Nucleus accumbens (tissue), 56 donors: ENCODE measurements around the gene ADAMTS2.

Source experiments
- DNase-seq, 56 donors: peaks; one replicate each; lab custom pipeline; 2025; lab: John Stamatoyannopoulos, UW

Gene ADAMTS2

DNA sequence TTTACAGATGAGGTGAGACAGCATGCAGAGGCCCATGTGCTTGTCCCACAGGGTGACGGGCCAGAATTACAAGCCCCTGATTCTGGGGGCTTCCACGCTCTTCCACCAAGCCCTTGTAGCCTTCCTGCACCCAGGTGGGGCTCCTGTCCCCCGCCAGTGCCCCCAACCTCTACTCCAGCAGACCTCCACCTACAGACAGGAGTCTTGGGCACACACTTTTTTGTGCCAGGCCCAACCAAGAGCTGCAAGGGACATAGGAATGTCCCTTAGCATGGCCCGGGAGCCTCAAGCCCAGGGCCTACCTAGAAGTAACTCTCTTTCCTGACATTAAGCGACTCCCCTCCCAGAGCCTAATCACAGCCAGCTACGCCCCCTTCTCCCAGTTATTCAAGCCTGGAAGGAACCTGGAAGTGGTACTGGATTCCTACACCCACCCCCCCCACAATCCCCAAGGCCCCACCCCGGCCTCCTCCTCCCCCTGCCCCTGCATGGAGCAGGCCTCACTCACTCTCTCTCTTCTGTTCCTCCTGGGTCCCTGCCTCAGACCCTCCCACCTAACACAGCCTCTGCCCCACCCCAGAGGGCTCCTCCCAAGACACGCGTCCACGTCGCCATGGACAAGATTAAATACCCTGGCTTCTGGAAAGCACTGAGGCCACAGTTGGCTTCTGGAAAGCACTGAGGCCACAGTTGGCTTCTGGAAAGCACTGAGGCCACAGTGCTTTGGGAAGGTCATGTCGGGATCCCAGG is 30.5 kb downstream of the ADAMTS2 start:
- no peak for DNase-seq

DNA sequence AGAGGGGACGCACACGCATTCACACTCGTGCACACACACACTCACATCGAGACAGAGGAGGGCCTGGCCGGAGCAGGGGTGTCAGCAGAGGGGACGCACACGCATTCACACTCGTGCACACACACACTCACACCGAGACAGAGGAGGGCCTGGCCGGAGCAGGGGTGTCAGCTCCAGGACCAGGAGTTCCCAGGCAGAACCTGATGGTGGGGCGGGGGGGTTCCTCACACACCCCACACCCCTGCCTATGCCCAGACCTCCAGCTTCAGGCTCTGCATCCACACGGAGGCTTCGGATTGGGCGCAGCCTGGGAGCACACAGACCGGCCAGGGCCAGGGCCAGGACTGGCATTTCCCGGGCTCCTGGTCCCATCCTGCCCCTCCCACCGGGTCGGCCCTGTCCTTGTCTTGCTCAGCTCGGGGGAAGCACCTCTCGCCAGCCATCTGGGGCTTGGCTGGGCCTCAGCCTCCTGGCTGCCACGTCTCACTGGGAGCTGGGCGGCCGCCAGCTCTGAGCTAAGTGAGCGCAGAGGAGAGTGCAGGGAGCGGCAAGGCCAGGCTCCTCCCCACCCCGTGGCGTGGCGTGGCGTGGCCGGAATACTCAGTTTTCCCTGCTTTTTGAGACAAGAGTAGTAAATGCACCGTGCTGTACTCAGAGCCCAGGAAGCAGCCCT is 31.3 kb downstream of the ADAMTS2 start:
- DNase-seq: peak in 41 of 56 donors; percentile 9 to 78 (median 34)

DNA sequence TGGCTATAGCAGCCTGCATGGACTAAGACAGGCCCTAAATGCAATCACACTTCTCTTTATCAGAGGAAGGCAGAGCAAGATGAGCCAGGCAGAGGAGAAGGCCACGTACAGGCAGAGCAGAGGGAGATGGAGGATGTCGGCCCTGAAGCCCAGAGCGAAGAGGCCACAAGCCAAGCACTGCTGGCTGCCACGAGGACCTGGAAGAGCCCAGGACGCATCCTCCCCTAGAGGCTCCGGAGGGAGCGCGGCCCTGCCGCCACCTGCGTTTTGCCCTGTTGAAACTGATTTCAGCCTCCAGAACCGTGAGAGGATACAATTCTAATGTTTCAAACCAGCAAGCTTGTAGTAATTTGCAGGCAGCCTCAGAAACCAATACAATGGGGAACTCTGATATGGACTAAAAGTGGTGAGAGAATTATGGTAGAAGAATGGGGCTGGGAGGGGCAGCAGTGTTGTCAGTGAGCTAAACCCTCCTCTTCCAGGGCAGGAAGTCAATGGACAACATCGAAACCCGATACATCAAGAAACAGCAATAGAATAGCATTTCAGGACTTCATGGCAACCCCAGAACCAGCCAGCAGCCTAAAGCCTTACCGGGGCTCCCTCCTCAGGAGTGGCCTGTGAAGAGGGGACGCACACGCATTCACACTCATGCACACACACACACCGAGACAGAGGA is 32.6 kb downstream of the ADAMTS2 start:
- no peak for DNase-seq

DNA sequence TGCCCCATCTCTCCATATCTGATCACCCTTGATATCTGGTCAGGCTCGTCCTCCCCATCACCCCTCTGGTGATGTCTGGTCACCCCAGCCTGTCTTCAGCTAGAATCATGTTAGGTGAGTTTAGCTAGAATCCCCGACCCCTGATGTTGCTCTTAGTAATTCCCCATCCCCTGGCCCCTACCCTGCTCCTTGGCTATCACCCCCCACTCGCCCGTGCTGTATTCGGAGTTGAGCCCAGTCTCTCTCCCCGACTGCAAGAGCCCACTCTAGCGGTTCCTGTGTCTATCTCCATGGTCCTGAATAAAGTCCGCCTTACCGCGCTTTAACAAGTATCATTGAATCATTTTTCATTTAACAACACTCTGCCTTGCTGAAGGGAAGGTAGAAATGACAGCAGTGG is 33.7 kb downstream of the ADAMTS2 start:
- DNase-seq: no peak

DNA sequence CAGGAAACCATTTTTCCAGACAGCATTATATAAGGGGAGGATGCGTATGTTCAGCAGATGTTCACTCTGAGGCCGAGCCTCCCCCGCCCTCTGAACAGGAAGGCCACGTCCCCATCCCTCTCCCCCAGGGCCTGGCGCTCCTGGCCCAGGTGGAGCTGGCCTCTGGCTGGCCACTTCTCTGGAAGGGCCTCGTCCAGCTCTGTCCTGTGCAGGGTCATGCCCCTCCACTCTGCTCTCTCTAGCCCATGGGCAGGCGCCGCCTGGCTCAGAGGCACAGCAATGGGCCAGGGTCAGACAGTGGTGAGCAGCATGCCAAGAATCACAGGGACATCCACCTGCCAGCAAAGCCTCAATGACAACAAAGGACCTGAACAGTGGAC is 34.2 kb downstream of the ADAMTS2 start:
- no peak for DNase-seq

DNA sequence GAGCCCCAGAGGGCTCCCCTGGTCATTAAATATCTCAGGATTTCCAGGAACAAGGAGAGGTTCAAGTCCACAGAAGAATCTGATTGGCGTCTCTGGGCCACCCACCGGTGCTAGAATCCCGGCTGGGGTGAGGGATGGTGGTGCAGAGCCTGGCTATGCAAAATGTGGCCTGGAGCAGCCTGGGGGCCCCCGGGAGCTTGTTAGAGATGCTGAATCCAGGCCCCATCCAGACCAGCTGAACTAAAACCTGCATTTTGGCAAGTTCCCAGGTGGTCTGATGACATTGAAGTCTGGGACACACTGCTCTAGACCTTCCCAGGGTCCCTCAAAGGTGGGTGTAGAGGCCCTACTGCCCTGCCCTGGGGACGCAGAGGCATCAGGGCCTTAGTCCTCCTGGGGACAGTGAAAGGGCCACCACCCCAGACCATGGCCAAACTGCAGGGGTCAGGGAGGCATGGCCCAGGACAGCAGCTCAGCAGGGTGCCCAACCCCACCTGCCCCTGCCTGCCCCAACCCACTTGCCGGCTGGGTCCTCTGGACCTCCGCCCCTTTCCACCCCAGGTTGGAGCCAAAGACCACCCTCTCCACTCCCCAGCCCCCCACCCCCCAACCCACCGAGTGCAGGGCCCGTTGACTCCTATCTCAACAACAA is 34.7 kb downstream of the ADAMTS2 start:
- no peak for DNase-seq

DNA sequence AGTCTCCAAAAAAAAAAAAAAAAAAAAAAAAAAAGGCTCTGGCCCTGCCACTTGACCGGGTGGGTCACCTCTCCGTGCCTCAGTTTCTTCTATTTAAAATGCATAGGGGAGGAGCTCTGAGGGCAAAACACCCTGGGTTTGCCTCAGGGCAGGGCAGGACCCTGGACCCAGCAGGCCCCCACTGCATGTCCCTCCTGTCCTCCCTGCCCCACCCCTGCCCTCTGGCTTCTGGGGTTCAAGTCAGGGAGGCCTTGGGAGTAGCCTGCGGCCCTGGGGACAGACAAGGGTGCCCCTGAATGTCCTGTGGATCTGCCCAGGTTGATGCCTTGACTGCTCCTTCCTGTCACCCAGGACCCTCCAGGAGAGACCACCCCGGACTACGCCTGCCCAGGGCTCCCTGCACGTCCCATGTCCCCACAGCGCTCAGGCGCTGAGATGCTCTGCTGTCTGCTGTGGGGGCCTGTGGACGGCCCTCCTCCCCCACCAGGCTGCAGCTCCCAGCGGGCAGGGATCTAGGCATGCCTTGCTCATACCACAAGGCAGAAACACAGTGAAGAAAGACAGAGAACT is 35.4 kb downstream of the ADAMTS2 start:
- no peak for DNase-seq

DNA sequence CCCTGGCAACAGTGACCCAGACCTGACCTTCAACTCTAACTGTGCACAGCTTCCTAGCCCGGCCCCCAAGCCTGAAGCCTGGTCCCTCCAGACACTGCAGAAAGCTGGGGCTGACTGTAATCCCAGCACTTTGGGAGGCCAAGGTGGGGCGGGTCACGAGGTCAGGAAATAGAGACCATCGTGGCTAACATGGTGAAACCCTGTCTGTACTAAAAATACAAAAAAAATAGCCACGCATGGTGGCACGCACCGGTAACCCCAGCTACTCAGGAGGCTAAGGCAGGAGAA is 35.9 kb downstream of the ADAMTS2 start:
- no peak for DNase-seq

DNA sequence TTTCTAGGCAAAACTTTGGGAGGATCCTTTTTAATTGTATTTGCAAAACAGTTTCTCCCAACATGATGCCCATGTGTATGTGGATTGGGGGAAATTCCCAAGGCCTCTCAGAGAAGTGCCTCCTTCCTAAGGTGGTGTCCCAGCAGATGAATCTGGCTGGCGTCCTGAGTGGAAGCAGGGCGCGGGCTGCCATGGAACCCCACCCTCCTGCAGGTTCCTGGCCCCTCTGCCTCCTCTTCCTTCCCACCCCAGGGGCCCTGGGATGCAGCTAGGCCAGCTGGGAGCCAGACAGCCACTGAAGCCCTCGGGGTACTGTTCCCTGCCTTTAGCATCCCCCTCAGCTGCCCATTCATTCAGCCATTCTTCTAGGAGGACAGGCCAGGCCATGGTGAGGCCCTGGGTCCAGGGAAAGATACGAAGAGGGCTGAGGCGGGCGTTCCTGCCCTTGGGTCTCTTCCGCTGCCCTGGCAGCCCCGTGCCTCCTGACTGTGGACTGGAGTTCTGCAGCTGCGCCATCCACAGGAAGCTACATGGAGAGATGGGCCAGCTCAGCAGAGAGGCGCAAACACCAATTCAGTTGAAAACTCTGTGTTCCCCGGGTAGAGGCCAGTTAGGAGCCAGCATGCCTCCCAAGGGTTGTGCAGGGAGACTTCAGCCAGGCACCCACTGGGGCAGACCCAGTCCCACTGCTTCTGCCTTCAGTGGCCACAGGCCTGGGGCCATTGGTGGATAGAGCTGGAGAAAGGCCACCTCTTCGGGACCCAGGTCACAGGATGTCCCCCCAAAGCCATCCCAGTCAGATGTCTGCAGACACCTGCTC is 36.5 kb downstream of the ADAMTS2 start:
- no peak for DNase-seq

DNA sequence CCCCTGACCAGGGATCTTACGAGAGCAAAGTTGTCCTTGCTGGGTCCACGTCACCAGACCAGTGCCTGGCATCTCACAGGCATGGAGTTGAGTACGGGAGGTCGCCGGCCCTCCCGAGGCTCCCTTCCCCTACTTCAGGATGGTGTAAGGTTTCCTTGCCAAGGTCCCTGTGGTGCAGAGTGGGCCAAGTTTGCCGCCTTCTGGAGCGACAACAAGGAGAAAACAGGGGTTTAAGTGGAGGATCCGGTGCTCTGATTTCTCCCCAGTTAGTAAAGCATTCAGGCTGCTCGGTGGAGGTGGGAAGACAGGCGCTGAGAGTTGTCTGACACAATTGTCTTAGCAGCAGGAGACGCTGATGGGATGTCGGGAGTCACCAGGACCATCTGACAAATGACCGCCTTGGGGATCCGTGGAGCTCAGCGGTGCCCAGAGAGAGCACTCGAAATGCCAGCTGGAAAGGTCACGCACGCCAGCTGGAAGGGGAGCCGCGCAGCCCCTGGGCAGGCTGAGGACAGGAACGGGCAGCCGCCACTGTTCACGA is 37.3 kb downstream of the ADAMTS2 start:
- DNase-seq: no peak

DNA sequence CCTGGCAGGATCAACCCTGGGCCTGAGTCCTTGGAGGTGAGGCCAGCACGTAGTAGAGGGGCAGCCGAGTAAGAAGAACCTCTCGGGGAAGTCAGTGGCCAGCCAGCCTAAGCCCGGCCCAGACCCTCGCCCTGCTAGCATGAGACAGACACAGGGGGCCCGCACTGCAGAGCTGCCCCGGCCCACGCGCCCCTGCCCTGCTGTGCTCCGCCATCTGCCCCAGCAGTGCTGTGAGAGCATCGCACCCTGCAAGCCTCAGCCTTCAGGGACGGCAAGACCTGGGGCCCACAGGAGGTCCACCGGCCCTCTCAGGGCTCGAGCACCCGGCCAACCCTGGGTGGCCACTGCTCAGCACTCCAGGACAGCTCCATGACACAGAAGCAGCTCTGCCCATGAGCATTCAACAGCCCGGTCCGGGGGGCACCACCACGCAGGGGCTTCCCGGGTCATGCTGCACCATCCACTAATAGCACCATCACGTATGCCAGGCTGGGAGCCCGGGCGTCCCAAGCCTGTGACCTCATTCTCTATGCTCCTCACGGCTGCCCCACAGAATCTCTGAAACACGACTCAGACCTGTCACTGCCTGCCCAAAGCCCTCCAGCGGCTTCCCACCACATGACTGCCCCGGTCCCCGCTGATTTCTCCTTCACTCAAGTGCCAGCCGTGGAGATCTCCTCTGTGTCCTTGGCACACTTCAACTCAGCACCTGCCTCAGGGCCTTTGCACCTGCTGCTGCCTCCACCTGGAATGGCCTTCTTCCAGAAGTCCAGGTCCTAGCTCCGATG is 38.1 kb downstream of the ADAMTS2 start:
- no peak for DNase-seq

DNA sequence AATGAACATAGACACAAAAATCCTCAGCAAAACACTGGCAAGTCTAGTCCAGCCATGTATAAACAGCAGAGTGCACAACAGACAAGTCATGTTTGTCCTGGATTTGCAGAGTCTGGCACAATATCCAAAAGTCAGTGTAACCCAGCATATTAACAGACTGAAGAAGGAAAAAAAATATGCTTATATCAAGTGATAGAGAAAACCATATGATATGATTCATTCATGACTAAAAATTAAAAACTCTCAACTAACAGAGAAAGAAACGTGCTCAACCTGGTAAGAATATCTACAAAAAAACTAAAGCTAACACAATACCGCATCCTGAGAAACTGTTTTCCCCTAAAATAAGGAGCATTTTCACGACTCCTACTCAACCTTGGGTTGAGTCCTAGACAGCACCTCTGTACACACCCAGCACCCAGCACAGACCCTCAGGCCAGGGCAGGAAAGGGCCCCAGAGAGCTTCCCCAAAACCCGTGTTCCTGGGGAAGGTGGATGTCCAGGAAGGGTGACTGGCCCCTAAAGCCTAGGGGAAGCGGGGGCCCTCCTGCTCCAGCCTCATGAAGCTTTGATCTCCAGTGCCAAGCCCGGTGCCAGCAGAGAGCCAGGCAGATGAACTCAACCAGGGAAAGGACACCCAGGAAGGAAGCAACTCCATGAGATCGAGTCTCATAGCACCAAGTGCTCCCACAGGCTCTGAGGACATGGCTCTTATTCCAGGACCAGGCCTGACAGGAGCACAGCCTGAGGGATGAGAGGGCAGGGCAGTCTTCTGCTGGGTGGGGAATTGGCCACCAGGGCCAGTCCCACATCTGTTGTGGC is 38.9 kb downstream of the ADAMTS2 start:
- no peak for DNase-seq

DNA sequence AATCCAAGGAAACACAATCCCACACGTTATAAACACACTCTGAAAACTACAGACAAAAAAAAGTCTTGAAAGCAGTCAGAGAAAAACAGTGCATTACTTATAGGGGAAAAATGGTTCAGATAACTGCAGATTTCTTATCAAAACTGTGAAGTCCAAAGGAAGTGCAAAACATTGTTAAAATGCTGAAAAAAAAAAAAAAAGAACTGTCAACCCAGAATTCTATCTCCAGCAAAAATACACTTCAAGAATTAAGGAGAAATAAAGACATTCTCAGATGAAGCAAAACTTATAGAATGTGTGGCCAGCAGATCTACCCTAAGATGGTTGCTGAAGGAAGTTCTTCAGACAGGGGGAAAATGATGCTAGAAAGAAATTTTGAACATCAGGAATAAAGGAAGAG is 40.4 kb downstream of the ADAMTS2 start:
- DNase-seq: no peak

DNA sequence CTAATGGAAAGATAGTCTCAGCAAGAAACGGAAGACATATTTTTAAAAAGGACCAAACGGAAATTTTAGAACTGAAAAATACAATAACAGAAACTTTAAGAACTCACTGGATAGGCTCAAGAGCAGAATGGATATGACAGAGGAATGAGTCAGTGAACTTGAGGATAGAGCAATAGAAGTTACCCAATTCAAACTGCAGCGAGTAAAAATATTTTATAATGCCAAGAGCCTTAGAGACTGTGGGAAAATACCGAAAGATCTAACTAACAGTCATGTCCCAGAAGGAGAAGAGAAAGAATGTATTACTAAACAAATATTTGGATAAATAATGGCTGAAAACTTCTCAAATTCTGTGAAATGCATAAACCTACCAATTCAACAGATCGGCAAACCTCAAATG is 40.8 kb downstream of the ADAMTS2 start:
- DNase-seq: no peak

DNA sequence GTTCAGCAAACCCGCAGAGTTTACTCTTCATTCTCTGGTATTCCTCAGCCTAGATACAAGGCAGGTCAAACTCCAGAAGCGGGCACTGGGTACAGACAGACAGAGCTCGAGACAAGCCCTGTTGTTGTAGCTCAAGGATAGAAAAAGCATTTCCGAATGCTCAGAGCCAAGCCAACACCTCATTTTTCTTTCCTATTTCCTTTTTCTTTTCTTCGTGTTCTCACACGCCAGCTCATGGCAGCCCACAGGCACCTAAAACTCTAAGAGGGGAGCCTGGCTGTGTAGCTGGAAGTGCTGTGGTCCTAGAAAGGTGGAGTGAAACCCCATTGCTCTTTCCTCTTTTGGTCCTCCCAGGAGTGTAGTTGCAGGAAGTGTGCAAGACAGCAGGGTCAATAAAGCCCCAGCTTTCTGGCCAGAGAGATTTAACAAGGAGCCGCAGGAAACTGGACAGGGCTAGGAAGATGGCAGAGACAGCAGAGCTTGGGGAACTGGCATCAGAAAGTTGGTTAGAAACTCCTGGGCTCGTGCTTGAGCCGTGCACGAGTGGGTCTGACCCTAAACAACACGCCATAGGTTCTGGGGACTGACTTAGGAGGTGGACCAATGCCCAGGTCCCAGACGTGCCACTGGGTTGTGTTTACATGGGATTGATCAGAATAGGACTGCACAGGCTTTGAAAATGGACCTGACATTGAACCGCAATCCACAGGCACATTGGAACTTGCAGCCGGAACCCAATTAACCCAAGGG is 41.6 kb downstream of the ADAMTS2 start:
- DNase-seq: no peak

DNA sequence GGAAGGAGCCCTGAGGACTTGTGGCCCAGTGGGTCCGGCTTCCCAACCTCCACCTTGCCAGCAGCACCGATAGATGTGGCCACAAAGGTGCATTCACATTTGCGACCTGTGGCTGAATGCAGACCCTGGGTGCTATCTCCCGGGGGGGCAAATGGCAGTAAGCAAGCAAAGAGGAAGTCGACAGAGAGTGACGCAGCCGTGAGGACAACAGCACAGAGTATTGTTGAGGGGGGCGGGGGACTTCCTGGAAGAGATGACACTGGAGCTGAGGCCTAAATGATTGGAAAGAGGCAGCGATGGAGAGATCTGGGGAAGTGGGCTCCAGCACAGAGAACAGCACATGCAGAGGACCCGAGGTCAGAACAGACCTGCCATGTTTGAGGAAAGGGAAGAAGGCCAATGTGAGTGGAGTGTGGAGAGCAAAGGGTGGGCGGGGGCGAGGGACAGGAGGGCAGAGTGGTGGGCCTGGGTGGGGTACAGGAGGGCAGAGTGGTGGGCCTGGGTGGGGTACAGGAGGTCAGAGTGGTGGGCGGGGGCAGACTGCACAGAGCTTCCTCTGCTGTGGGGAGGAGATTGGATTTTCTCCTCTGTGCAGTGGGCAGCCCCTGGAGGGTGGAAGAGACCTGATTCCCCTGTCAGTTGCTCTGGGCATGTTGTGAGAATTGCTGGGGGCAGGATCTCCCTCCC is 42.6 kb downstream of the ADAMTS2 start:
- DNase-seq: no peak

DNA sequence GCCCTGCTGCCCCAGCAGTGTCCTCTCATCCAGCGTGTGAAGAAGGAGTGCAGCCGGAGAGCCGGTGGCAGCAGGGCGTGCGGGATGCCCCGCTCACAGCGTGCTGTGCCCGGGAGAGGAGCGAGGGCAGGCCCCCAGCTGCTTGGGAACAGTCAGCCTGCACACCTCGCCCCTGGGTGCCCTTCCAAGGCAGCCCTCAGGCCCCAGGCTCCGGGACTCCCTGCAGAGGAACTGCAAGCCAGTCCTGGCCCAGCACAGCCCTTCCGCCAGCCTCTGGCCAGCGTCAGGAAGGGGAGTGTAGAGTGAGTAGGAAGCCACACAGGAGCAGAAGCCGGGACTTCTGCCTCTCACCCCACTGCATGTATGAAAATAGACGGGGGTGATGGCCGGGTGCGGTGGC is 43.5 kb downstream of the ADAMTS2 start:
- DNase-seq: no peak
